ENCODE data around the gene KRT84.

The KRT84 gene

GRCh38 chr12:52387859-52388258 lies 2.4 kb upstream of the KRT84 start:
- no peak for DNase-seq (ENCODE audit: low read depth in 1 of 2, low spot score in 1 of 2)
- peaks cover 2% of the 10 kb centered on the region for H3K27me3 ChIP-seq (ENCODE audit: insufficient read depth, poor library complexity, severe bottlenecking)
- TF ChIP-seq CTCF (IDR thresholded peaks at IDR 0.05; ENCODE audit: insufficient read depth, low read length) (no peak), POLR2AphosphoS5 (IDR thresholded peaks at IDR 0.05; ENCODE audit: low read depth) (no peak), SPI1 (IDR thresholded peaks at IDR 0.05; ENCODE audit: borderline replicate concordance, low read depth) (no peak), REST (IDR thresholded peaks at IDR 0.05; ENCODE audit: insufficient replicate concordance, low read depth) (no peak), GABPA (IDR thresholded peaks at IDR 0.05; ENCODE audit: low read depth) (no peak)
- no peak overlapping the region for H3K4me3 ChIP-seq (replicated peaks; ENCODE audit: insufficient read depth, low read length)
- H3K27ac ChIP-seq (replicated peaks) = no peak overlapping the region

GRCh38 chr12:52383331-52383730 lies 2.1 kb downstream of the KRT84 start:
- Histone ChIP-seq H3K4me3 (replicated peaks; ENCODE audit: insufficient read depth, low read length) (no peak overlapping the region), H3K27ac (replicated peaks) (no peak overlapping the region), H3K27me3 (ENCODE audit: insufficient read depth, poor library complexity, severe bottlenecking) (peaks cover 4% of the 10 kb centered on the region)
- no peak for DNase-seq (ENCODE audit: low read depth in 1 of 2, low spot score in 1 of 2)
- TF ChIP-seq SPI1 (IDR thresholded peaks at IDR 0.05; ENCODE audit: borderline replicate concordance, low read depth) (no peak), GABPA (IDR thresholded peaks at IDR 0.05; ENCODE audit: low read depth) (no peak), CTCF (IDR thresholded peaks at IDR 0.05; ENCODE audit: insufficient read depth, low read length) (no peak), POLR2AphosphoS5 (IDR thresholded peaks at IDR 0.05; ENCODE audit: low read depth) (no peak), REST (IDR thresholded peaks at IDR 0.05; ENCODE audit: insufficient replicate concordance, low read depth) (no peak)

GRCh38 chr12:52382854-52383253 lies 2.6 kb downstream of the KRT84 start:
- peaks cover 4% of the 10 kb centered on the region for H3K27me3 ChIP-seq (ENCODE audit: insufficient read depth, poor library complexity, severe bottlenecking)
- no peak for DNase-seq (ENCODE audit: low read depth in 1 of 2, low spot score in 1 of 2)
- H3K4me3 ChIP-seq (replicated peaks; ENCODE audit: insufficient read depth, low read length) = no peak overlapping the region
- TF ChIP-seq SPI1 (IDR thresholded peaks at IDR 0.05; ENCODE audit: borderline replicate concordance, low read depth) (no peak), CTCF (IDR thresholded peaks at IDR 0.05; ENCODE audit: insufficient read depth, low read length) (no peak), POLR2AphosphoS5 (IDR thresholded peaks at IDR 0.05; ENCODE audit: low read depth) (no peak), GABPA (IDR thresholded peaks at IDR 0.05; ENCODE audit: low read depth) (no peak), REST (IDR thresholded peaks at IDR 0.05; ENCODE audit: insufficient replicate concordance, low read depth) (no peak)
- H3K27ac ChIP-seq (replicated peaks) = no peak overlapping the region

Data from HL-60 (cell line).